Heart right ventricle (tissue), 16 donors: ENCODE data around the gene MZB1. TPM values are rescaled to one million over a fixed set of nuclear protein-coding genes. Genes with fewer than 3 reads are reported as not detected.
"Not testable (repeated sequence)": the region's sequence is repeated elsewhere in the genome, so short reads cannot be mapped to it uniquely, and the experiment has no call there.

ENCODE experiments used
- ATAC-seq, 8 donors: fragments of 200-7000 bp; cut with Tn5 transposase; one replicate each; pipeline ENCODE4 v1.9.1; 2020; ENCODE audit warnings: mild to moderate bottlenecking in 8 of 8, moderate library complexity in 8 of 8, moderate number of reproducible peaks in 1 of 8
- DNase-seq, 2 donors: peaks; one replicate each; pipeline ENCODE4 v3.0.0-alpha.2; 2020
- H3K27ac ChIP-seq, 10 donors: fragments of 200-600 bp; sonication (generic) in 2 of 10; one replicate each; pipeline versions ENCODE4 v1.5.0 to v1.8.0; 2020 to 2022; ENCODE audit warnings: mild to moderate bottlenecking in 3 of 10
- H3K27me3 ChIP-seq, 7 donors: fragments of 200-600 bp; one replicate each; pipeline ENCODE4 v1.8.0; 2021 to 2022; ENCODE audit warnings: mild to moderate bottlenecking in 2 of 7
- H3K36me3 ChIP-seq, 9 donors: fragments of 200-600 bp; sonication (generic) in 1 of 9; one replicate each; pipeline versions ENCODE4 v1.5.0 to v1.8.0; 2020 to 2022; ENCODE audit warnings: mild to moderate bottlenecking in 2 of 9
- H3K4me1 ChIP-seq, 9 donors: fragments of 200-600 bp; sonication (generic) in 1 of 9; one replicate each; pipeline versions ENCODE4 v1.5.0 to v1.8.0; 2020 to 2022; ENCODE audit warnings: mild to moderate bottlenecking in 4 of 9
- H3K4me3 ChIP-seq, 10 donors: fragments of 200-600 bp; sonication (generic) in 2 of 10; one replicate each; pipeline versions ENCODE4 v1.5.0 to v1.8.0; 2020 to 2022; ENCODE audit warnings: mild to moderate bottlenecking in 7 of 10, moderate library complexity in 2 of 10
- H3K9me3 ChIP-seq, 11 donors: fragments of 200-600 bp in 10 of 11; sonication (generic) in 2 of 11; one replicate each; pipeline versions ENCODE4 v1.5.0 to v1.8.0; 2013 to 2022; ENCODE audit warnings: mild to moderate bottlenecking in 2 of 11, control low read depth in 1 of 11, moderate library complexity in 1 of 11
- CTCF ChIP-seq, 9 donors: fragments of 200-600 bp; sonication (generic) in 2 of 9; IDR thresholded peaks; one replicate each; pipeline versions ENCODE4 v1.5.0 to v1.8.0; 2021 to 2022; ENCODE audit warnings: antibody characterized with exemption in 9 of 9, mild to moderate bottlenecking in 5 of 9, moderate library complexity in 1 of 9
- WGBS, 2 donors: extraction: QIAGEN DNeasy Blood & Tissue Kit; methylation state at CpG; one replicate each; pipeline ENCODE4 v1.1.7; 2013; ENCODE audit warnings: inconsistent platforms in 1 of 2; 5-methylcytosine and 5-hydroxymethylcytosine counted together
- intact Hi-C, 10 donors: fragments of 100-400 bp; cut with DNase I; formaldehyde crosslinking; loops; one replicate each; pipeline versions ENCODE4 v1.11.1 to v1.14.2; 2022
- polyA plus RNA-seq, 2 donors: library from polyadenylated mRNA; stranded (reverse); fragments of 200-250 nt; gene quantifications; one replicate each; pipeline ENCODE4 v1.2.3, GENCODE V29; 2013
- total RNA-seq, 10 donors: library from RNA; stranded (reverse); fragmentation: NEBNext Ultra II Directional in 3 of 10; extraction: Animal tissue kit (Norgen Biotek cat#: 25700) in 3 of 10; gene quantifications; one replicate each; pipeline versions ENCODE4 v1.2.1 to v1.2.4, GENCODE V29; 2021 to 2023
- donor health status: Arrhythmogenic right ventricular cardiomyopathy.
- donor health status: ischemic (EF 13 %, LVEDD 7.1; RV severe dilation, severe dysfunction).
- donor health status: healthy with polysubstance abuse.
- donor health status: DM: no; HTN: yes; CAD: no.
- donor health status: DM: no; HTN: no; CAD: no.
- donor health status: ischemic (EF 25% LVEDD 6.9; RV normal size, moderate dysfunction).
- donor health status: ischemic (EF 25% LVEDD 5.7; RV mildly dilated, moderate dysfunction).
- donor health status: healthy.
- donor health status: DM: yes; HTN: yes; CAD: no.
- donor health status: Ischemic cardiomyopathy.
- donor health status: ischemic (EF 35%, LVEDD 5.7; RV mildly dilated, moderate dysfunction).
- donor health status: nonischemic (EF 11% LVEDD 7.7; RV severe dilation, severe dysfunction).
- donor health status: DM: yes; HTN: yes; CAD: no.
- donor health status: PGD.
- donor health status: ischemic (EF 29% LVEDD 5.4; RV normal size, mild dysfunction).
- donor health status: nonischemic (EF 23%, LVEDD 6.1; RV moderate dilation, normal function).

The MZB1 gene
- total and polyA plus RNA-seq, 12 donors, result 0.28 to 6.6 (median 0.66) TPM

DNA sequence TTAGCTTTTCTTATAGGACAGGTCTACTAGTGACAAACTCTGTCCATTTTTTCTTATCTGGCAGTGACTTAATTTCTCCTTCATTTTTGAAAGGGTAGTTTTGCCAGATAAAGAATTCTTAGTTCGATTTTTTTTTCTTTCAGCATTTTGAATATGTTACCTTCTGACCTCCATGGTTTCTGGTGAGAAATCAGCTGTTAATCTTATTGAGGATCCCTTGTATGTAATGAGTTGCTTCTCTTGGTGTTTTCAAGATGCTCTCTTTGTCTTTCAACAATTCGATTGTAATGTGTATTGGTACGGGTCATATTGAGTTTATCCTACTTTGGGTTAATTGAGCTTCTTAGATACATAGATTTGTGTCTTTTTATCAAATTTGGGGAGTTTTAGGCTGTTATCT is 35.5 kb downstream of the MZB1 start:
- no peak overlapping the region for H3K4me3 ChIP-seq
- H3K36me3 ChIP-seq, result peaks cover 0 to 42% (median 7%) of the 10 kb centered on the region in 9 donors
- H3K9me3 ChIP-seq, result peaks cover 0 to 7% (median 0%) of the 10 kb centered on the region in 11 donors
- DNase-seq (no peak), ATAC-seq (no peak)
- H3K27ac ChIP-seq, result no peak overlapping the region
- WGBS, 2 donors, result 94 to 95% methylated on average over 3 of the region's 3 CpGs
- TF ChIP-seq CTCF (IDR thresholded peaks at IDR 0.05), result no peak
- H3K27me3 ChIP-seq, result no peaks in the 10 kb centered on the region
- peaks cover 0 to 54% (median 28%) of the 10 kb centered on the region in 9 donors for H3K4me1 ChIP-seq
- intact Hi-C loops, result no loop called here

- DNase-seq, H3K27me3 ChIP-seq, H3K9me3 ChIP-seq, intact Hi-C loops, H3K4me3 ChIP-seq, H3K27ac ChIP-seq, ATAC-seq: not testable (repeated sequence)
- H3K4me1 ChIP-seq, result peaks cover 0 to 76% (median 35%) of the 10 kb centered on the region in 9 donors
- peaks cover 0 to 30% (median 0%) of the 10 kb centered on the region in 9 donors for H3K36me3 ChIP-seq
- 89 to 93% methylated on average over 9 of the region's 9 CpGs for WGBS, 2 donors
Observed at GRCh38 chr5:139347863-139348262, 41.9 kb downstream of the MZB1 start.

DNA sequence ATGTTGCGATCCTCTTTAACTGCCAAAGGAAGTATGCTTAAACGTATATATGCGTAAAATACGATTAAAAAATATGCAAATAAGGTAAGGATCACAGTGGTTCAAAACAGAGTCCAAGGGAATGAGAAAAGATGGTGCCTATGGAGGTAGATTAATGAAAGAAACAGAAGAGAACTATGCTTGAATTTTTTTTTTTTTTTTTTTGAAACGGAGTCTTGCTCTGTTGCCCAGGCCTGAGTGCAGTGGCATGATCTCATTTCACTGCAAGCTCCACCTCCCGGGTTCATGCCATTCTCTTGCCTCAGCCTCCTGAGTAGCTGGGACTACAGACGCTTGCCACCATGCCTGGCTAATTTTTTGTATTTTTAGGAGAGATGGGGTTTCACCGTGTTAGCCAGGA is 44.3 kb downstream of the MZB1 start:
- DNase-seq, H3K27ac ChIP-seq, ATAC-seq, H3K9me3 ChIP-seq, H3K27me3 ChIP-seq, H3K4me3 ChIP-seq, intact Hi-C loops: not testable (repeated sequence)
- 93 to 94% methylated on average over 8 of the region's 8 CpGs for WGBS, 2 donors
- H3K36me3 ChIP-seq, result peaks cover 0 to 26% (median 0%) of the 10 kb centered on the region in 9 donors
- H3K4me1 ChIP-seq, result peaks cover 0 to 67% (median 38%) of the 10 kb centered on the region in 9 donors

GRCh38 chr5:139344177-139344576 is 45.5 kb downstream of the MZB1 start:
- Histone ChIP-seq H3K27ac (no peak overlapping the region), H3K9me3 (no peaks in the 10 kb centered on the region), H3K4me3 (peak overlapping the region in 1 of 10 donors; percentile 69), H3K4me1 (peaks cover 0 to 57% (median 32%) of the 10 kb centered on the region in 9 donors), H3K27me3 (no peaks in the 10 kb centered on the region), H3K36me3 (peaks cover 0 to 19% (median 0%) of the 10 kb centered on the region in 9 donors)
- ATAC-seq (no peak), DNase-seq (no peak)
- TF ChIP-seq CTCF (IDR thresholded peaks at IDR 0.05), result no peak
- intact Hi-C loops, result loop anchor here in 6 of 10 donors (5.0 kb wide), 3 partner anchors 47 to 52 kb away; partner anchors contain the start of gene MATR3 (in 4 of the 6)
- 51 to 76% methylated on average over 2 of the region's 2 CpGs for WGBS, 2 donors

DNA sequence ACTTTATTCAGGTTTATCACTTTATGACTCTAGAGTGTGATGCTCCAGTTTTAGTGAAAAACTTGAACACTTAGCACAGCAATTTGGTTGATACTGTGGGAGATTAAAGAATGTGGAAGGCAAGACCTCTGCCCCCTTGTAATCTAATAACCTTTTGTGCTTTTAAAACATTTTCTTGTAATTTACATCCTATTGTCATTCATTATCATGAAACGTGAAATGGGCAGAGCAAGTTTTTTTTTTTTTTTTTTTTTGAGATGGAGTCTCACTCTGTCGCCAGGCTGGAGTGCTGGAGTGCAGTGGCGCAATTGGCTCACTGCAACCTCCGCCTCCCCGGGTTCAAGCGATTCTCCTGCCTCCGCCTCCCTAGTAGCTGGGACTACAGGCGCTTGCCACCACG is 46.2 kb downstream of the MZB1 start:
- intact Hi-C loops, result loop anchor here in 6 of 10 donors (5.0 kb wide), 3 partner anchors 46 to 51 kb away; partner anchors contain the start of gene MATR3 (in 4 of the 6)
- H3K36me3 ChIP-seq, result peaks cover 0 to 16% (median 0%) of the 10 kb centered on the region in 9 donors
- 80 to 86% methylated on average over 9 of the region's 9 CpGs for WGBS, 2 donors
- DNase-seq (no peak), ATAC-seq (no peak)
- H3K27me3 ChIP-seq, result no peaks in the 10 kb centered on the region
- H3K4me1 ChIP-seq, result peaks cover 0 to 51% (median 32%) of the 10 kb centered on the region in 9 donors
- H3K27ac ChIP-seq, result peak overlapping the region in 1 of 10 donors; percentile 93
- no peaks in the 10 kb centered on the region for H3K9me3 ChIP-seq
- peak overlapping the region in 7 of 10 donors; percentile 69 to 96 (median 85) for H3K4me3 ChIP-seq
- TF ChIP-seq CTCF (IDR thresholded peaks at IDR 0.05), result no peak
